Right ventricle myocardium inferior (tissue), 1 donor: ENCODE results near the gene FAM131C. TPM values are rescaled to one million over a fixed set of nuclear protein-coding genes. Genes with fewer than 3 reads are reported as not detected.

ENCODE experiments used
- ATAC-seq: fragments of 200-7000 bp; cut with Tn5 transposase; one replicate; pipeline ENCODE4 v1.9.1; 2020; ENCODE audit warnings: mild to moderate bottlenecking, moderate library complexity
- DNase-seq: peaks from one replicate; pipeline ENCODE4 v3.0.0; 2021; ENCODE audit errors: missing footprints
- intact Hi-C: fragments of 100-400 bp; cut with DNase I; formaldehyde crosslinking; loops from one replicate; pipeline ENCODE4 v1.11.0; 2022
- total RNA-seq: library from RNA; stranded (reverse); fragmentation: NEBNext Ultra II Directional; extraction: Animal tissue kit (Norgen Biotek cat#: 25700); gene quantifications from one replicate; pipeline ENCODE4 v1.2.1, GENCODE V29; 2021
- donor health status: DM: no; HTN: yes; CAD: no; lungs with severe emphysema.

FAM131C gene
- total RNA-seq, 1 donor from 2014 or later, result 5.9 TPM

DNA sequence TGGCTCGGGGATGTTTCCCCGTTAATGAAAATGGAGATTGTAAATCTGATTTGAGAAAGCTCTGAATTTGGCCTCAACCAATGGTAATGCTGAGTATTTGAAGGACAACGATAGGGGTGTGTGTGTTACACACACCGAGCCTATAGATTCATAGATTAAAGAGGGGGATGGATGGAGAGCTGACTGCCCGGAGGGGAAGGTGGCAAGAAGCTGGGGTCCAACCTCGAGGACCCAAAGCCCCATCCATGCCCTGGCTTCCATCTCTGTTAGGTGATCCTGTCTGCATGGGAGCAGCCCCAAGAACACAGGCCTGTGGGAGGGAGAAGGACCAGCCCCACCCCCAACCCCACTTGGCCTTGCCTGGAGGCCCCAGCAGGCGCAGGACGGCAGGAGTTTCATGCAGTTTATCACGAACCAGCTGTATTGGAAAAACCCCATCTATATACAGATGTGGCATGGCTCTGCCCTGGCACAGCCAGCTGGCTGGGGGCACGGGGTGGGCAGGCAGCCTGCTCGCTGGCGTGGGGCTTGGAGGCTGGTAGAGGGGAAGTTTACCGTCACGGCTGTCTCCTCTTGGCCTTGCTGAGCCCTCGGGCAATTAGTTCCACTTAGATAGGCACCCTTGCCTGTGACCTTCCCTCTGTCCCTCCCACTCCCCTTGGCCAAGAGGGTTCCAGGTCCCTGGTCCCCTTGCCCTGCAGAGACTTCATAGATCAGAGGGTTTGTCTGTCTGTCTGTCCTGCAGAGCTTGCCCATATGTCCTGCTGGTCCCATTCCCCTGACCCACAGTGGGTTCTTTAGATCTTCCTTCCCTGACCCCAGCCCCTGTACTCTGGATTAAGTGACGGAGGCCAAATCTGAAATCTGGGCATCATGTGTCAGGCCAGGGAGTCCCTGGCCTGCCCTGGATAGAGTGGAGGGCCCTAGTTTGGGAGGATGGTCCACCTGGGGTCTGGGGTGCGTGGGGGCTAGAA, 58.7 kb downstream of the FAM131C start:
- ATAC-seq, result no peak
- intact Hi-C loops, result no loop called here
- DNase-seq, result peak; percentile 65

DNA sequence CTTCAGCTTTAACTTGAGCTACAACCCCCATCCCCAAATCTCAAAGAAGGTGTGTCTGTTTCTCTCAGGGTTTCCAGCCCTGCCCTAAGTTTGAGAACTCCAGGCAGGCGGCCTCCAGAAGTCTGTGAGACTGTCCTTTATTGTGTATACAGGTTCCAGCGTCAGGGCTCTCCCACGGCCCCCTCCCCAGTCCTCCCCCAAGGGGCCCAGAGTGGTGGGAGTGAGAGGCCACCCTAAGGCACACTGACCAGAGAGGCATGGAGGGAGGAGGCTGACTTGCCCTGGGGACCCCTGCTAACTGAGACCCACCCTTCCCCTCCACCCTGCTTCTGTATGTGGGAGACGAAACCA, 59.6 kb downstream of the FAM131C start:
- ATAC-seq, result no peak
- intact Hi-C loops, result no loop called here
- DNase-seq, result no peak

GRCh38 chr1:16013220-16013907, 60.1 kb downstream of the FAM131C start:
- ATAC-seq, result peak; percentile 42
- intact Hi-C loops, result no loop called here
- DNase-seq, result peak; percentile 85

DNA sequence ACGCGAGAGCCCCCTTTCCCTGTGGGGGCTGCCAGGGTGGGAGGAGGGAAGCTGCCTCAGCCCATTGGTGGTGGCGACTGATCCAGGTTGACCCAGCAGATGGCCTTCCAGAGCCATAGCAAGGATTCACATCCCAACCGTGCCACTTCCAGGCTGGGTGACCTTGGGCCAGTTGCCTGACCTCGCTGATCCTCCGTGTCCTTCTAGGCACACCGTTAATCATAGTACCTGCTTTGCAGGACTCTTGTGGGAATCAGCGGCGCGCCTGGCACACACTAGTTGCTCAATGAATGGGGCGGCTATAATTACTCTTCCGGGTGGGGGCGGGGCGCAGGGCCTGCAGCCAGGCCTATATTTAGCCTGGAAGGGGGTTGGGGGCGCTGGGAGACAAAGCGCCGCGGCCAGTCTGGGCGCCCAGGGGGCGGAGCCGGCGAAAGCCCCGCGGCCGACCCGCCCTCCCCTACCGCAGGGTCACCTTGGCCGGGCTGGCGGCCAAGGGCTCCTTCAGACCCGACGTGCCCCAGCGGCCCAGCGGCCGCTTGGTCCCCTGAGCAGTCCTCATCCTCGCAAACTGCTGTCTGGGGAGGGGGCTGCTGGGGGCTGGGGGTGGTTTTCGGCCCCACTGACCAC, 60.7 kb downstream of the FAM131C start:
- peak; percentile 30 for ATAC-seq
- intact Hi-C loops, result no loop called here
- DNase-seq, result peak; percentile 89

DNA sequence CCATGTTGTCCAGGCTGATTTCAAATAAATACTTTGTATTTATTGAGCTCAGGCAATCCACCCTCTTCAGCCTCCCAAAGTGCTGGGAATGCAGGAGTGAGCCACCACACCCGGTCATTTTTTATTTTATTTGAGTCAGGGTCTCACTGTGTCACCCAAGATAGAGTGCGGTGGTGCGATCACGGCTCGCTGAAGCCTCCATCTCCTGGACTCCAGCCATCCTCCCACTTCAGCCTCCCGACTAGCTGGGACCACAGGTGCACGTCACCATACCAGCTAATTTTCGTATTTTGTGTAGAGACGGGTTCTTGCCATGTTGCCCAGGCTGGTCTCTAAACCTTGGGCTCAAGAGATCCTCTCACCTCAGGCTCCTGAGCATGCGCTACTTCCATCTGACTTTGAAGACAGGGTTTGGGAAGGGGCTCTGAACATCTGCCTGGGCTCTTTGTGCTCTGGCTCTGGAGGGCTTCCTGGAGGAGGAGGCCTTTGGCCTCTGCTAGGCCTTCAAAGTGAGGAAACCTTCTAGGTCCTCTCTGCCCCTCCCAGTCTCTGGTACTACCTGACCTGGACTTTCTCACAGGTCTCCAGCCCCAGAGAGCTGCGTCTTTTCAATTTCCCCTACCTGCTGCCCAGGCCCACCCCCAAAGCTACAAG, 61.4 kb downstream of the FAM131C start:
- ATAC-seq (no peak), DNase-seq (no peak)
- intact Hi-C loops, result no loop called here

DNA sequence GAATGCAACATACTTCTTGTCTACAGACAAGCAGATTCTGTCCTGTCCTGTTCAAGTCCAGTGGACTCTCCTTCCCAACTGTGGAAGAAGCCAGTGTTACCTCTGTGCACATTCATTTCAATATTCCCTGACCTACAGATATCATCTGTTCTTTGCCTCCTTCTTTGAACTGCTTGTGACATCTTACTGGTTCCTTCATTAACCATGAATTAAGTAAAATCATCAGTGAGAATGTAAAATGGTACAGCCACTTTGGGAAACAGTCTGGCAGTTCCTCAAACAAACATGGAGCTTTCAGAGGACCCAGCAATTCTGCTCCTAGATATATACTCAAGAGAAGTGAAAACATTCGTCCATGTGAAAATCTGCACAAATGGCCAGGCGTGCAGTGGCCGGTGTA, 62.6 kb downstream of the FAM131C start:
- DNase-seq (no peak), ATAC-seq (no peak)
- intact Hi-C loops, result no loop called here

DNA sequence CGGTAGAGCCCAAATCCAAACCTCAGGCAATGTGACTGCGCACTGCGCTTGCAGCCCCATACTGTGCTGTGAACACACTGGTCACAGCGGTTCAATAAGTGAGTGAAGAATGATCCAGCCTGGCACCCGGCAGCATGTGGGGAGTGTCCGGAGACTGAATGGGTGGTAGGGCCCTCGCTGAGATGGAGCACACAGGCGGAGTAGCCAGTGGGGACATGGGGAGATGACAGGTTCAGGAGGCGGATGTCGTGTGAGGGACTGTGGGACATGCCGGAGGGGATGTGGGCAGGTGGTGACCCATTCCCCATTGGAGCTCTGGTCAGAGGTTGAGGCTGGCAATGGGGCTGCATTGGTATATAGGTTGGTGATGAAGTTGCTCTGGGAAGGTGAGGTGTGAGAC, 63.8 kb downstream of the FAM131C start:
- intact Hi-C loops, result loop anchor here (1.0 to 2.0 kb wide), 2 partner anchors 23 to 47 kb away; no protein-coding TSS in a partner anchor
- no peak for ATAC-seq
- no peak for DNase-seq

GRCh38 chr1:16009030-16009460, 64.4 kb downstream of the FAM131C start:
- DNase-seq (peak; percentile 85), ATAC-seq (no peak)
- intact Hi-C loops, result loop anchor here (1.0 to 2.0 kb wide), 2 partner anchors 24 to 47 kb away; no protein-coding TSS in a partner anchor

Other genes starting within 250 kb of the FAM131C start
- gene SPEN, start 225.9 kb downstream of the FAM131C start, total RNA-seq, result 21.4 TPM
- 23.4 TPM for gene ZBTB17, start 97.5 kb downstream of the FAM131C start, total RNA-seq
- gene SRARP, start 69.4 kb downstream of the FAM131C start, total RNA-seq, result 0.41 TPM
- gene HSPB7, start 55.6 kb downstream of the FAM131C start, total RNA-seq, result 4,074 TPM
- gene CLCNKA, start 51.6 kb downstream of the FAM131C start, total RNA-seq, result 0.19 TPM
- 2.2 TPM for gene CLCNKB, start 29.9 kb downstream of the FAM131C start, total RNA-seq
- gene EPHA2, start 82.4 kb upstream of the FAM131C start, total RNA-seq, result 7.3 TPM
- 2.8 TPM for gene ARHGEF19, start 139.0 kb upstream of the FAM131C start, total RNA-seq
- gene CPLANE2, start 163.5 kb upstream of the FAM131C start, total RNA-seq, result 11.8 TPM